ENCODE data around the gene DNAH17. TPM values are rescaled to one million over a fixed set of nuclear protein-coding genes. Genes with fewer than 3 reads are reported as not detected.

The DNAH17 gene
- total and polyA plus RNA-seq, 2 of the 8 experiments (the other 6 are each of a cell fraction or from before 2014, with no cell fraction given) = 0.14 to 0.67 TPM

- no peaks in the 10 kb centered on the region for H3K23me2 ChIP-seq (ENCODE audit: low read depth, low read length)
- H3K4me2 ChIP-seq (ENCODE audit: insufficient read depth in 1 of 2, low read depth in 2 of 2, low read length in 2 of 2) = no peak overlapping the region
- no peak overlapping the region for H3K56ac ChIP-seq (replicated peaks; ENCODE audit: insufficient read length, low read depth, low read length)
- H3K18ac ChIP-seq (ENCODE audit: extremely low read depth, low read length) = no peak overlapping the region
- H3K79me2 ChIP-seq (ENCODE audit: control insufficient read depth in 1 of 2, insufficient read depth in 2 of 2, low read length in 2 of 2) = no peaks in the 10 kb centered on the region
- H2BK15ac ChIP-seq (ENCODE audit: low read length) = no peak overlapping the region
- FAIRE-seq = no peak
- no peak for DNase-seq (ENCODE audit: low read depth in 1 of 2, low spot score in 2 of 2)
- 94% methylated on average over 2 of the region's 2 CpGs; no CpG with 5 or more reads in 1 of the 2 experiments for WGBS, 2 experiments (ENCODE audit: extremely low coverage in 1 of 2, insufficient coverage in 1 of 2, insufficient read length in 1 of 2, insufficient replicate concordance in 2 of 2, low coverage in 1 of 2, low lambda C conversion rate in 2 of 2, missing lambda C conversion rate in 1 of 2)
- ChIA-PET CTCF (ENCODE audit: partially characterized antibody) (interaction anchor here (1.2 to 5.9 kb wide), 3 partner anchors 13 to 150 kb away, joined by 3 to 56 read pairs (median 15); no protein-coding TSS in a partner anchor), POLR2A (ENCODE audit: partially characterized antibody) (no interaction called here)
- H4K91ac ChIP-seq (replicated peaks; ENCODE audit: insufficient read length, low read length) = no peak overlapping the region
- H3K4me3 ChIP-seq (ENCODE audit: extremely low read depth in 1 of 4, insufficient read depth in 2 of 4, low read depth in 3 of 4, low read length in 4 of 4) = no peak overlapping the region
- no peaks in the 10 kb centered on the region for H3K9me3 ChIP-seq (ENCODE audit: insufficient read depth in 2 of 2, low read depth in 1 of 2, low read length in 1 of 2)
- H3K36me3 ChIP-seq (ENCODE audit: control insufficient read depth in 2 of 4, insufficient read depth in 4 of 4, low read length in 3 of 4) = no peaks in the 10 kb centered on the region
- no peak overlapping the region for H4K8ac ChIP-seq (ENCODE audit: extremely low read depth, insufficient read depth, low read length)
- no peak overlapping the region for H3K14ac ChIP-seq (ENCODE audit: insufficient read length)
- peaks cover 0 to 1% of the 10 kb centered on the region in 2 experiments for H4K20me1 ChIP-seq (replicated peaks in 1 of 2; ENCODE audit: control insufficient read depth in 1 of 2, insufficient read depth in 2 of 2, low read length in 2 of 2)
- no peak overlapping the region for H3K27ac ChIP-seq (ENCODE audit: low read depth, low read length)
- H2BK12ac ChIP-seq (ENCODE audit: low read depth, low read length) = no peak overlapping the region
- TF ChIP-seq ATF3 (IDR thresholded peaks at IDR 0.05; ENCODE audit: insufficient read depth, low read depth, low read length) = no peak
- no peak for TF ChIP-seq TAF7 (optimal IDR thresholded peaks at IDR 0.05; ENCODE audit: borderline replicate concordance, low read depth, low read length)
- H2BK5ac ChIP-seq (ENCODE audit: low read depth, low read length) = no peak overlapping the region
- no peak overlapping the region for H4K5ac ChIP-seq (ENCODE audit: insufficient read length, low read depth, low read length)
- H3K23ac ChIP-seq (ENCODE audit: insufficient read length) = no peak overlapping the region
- H2AFZ ChIP-seq (ENCODE audit: low read length) = no peak overlapping the region
- H3K4me1 ChIP-seq (replicated peaks in 1 of 4; ENCODE audit: control insufficient read depth in 3 of 4, insufficient read depth in 4 of 4, low read length in 3 of 4) = no peaks in the 10 kb centered on the region
- H2AK5ac ChIP-seq (ENCODE audit: low read depth, low read length) = no peak overlapping the region
- no peak overlapping the region for H3K4ac ChIP-seq (replicated peaks; ENCODE audit: insufficient read length, low read depth, low read length)
- H3K27me3 ChIP-seq (replicated peaks in 1 of 4; ENCODE audit: control insufficient read depth in 3 of 4, extremely low read depth in 1 of 4, insufficient read depth in 3 of 4, low read length in 3 of 4) = no peaks in the 10 kb centered on the region
- no peak overlapping the region for H2BK120ac ChIP-seq (replicated peaks; ENCODE audit: low read depth, low read length)
- H3K9ac ChIP-seq (replicated peaks in 1 of 4; ENCODE audit: extremely low read depth in 1 of 4, low read depth in 3 of 4, low read length in 3 of 4) = no peak overlapping the region
- no peaks in the 10 kb centered on the region for H3K79me1 ChIP-seq (ENCODE audit: low read depth, low read length)
- H2BK20ac ChIP-seq (ENCODE audit: low read length) = no peak overlapping the region
Measured at GRCh38 chr17:78557598-78558039, 19.6 kb downstream of the DNAH17 start.
